Neural progenitor cell (in vitro differentiated cells): Measurements from ENCODE around the gene DNAJC8. TPM values are rescaled to one million over a fixed set of nuclear protein-coding genes. Genes with fewer than 3 reads are reported as not detected.
A peak's percentile ranks its signal among the peaks of the same experiment; 100 is the strongest.

ENCODE experiments used
- DNase-seq: peaks from one replicate; pipeline ENCODE4 v3.0.0-alpha.2; 2016; ENCODE audit warnings: low spot score
- H2AFZ ChIP-seq: fragments of 200-600 bp; sonication (generic); replicated peaks from 2 replicates; pipeline ENCODE4 v1.6.1; 2016; ENCODE audit warnings: antibody characterized with exemption
- H3F3A ChIP-seq: fragments of 200-600 bp; sonication (generic); 2 replicates; pipeline ENCODE4 v1.6.1; 2016; ENCODE audit warnings: antibody characterized with exemption, low read depth
- H3K27ac ChIP-seq: fragments of 200-600 bp; sonication (generic); 2 replicates; pipeline ENCODE4 v1.5.1; 2016; ENCODE audit warnings: mild to moderate bottlenecking
- H3K27me3 ChIP-seq: fragments of 200-600 bp; sonication (generic); 2 replicates; pipeline ENCODE4 v1.6.1; 2016; ENCODE audit warnings: mild to moderate bottlenecking, moderate library complexity
- H3K36me3 ChIP-seq: fragments of 200-600 bp; sonication (generic); 2 replicates; pipeline ENCODE4 v1.5.1; 2016
- H3K4me1 ChIP-seq: fragments of 200-600 bp; sonication (generic); 2 replicates; pipeline ENCODE4 v1.6.1; 2016; ENCODE audit warnings: mixed run types
- H3K4me2 ChIP-seq: fragments of 200-600 bp; sonication (generic); 2 replicates; pipeline ENCODE4 v1.6.1; 2016
- H3K4me3 ChIP-seq: fragments of 200-600 bp; sonication (generic); 2 replicates; pipeline ENCODE4 v1.5.1; 2016
- H3K79me2 ChIP-seq: fragments of 200-600 bp; sonication (generic); 2 replicates; pipeline ENCODE4 v1.6.1; 2016; ENCODE audit warnings: low read depth
- H3K9ac ChIP-seq: fragments of 200-600 bp; sonication (generic); 2 replicates; pipeline ENCODE4 v1.6.1; 2016
- H3K9me3 ChIP-seq: fragments of 200-600 bp; sonication (generic); 2 replicates; pipeline ENCODE4 v1.5.1; 2016; ENCODE audit warnings: low read depth
- H4K20me1 ChIP-seq: fragments of 200-600 bp; sonication (generic); 2 replicates; pipeline ENCODE4 v1.6.1; 2016; ENCODE audit warnings: low read depth
- H3K27ac Mint-ChIP-seq: 3 replicates; pipeline ENCODE4 v1.8.0; 2021; ENCODE audit warnings: mixed read lengths
- H3K27me3 Mint-ChIP-seq: 2 replicates; pipeline ENCODE4 v1.8.0; 2022; ENCODE audit warnings: low read depth, mild to moderate bottlenecking, inconsistent platforms, moderate library complexity, mixed read lengths; ENCODE audit not compliant: insufficient read depth
- H3K36me3 Mint-ChIP-seq: 3 replicates; pipeline ENCODE4 v1.8.0; 2021; ENCODE audit warnings: mixed read lengths
- H3K4me1 Mint-ChIP-seq: 3 replicates; pipeline ENCODE4 v1.8.0; 2021; ENCODE audit warnings: mixed read lengths
- H3K4me3 Mint-ChIP-seq: 3 replicates; pipeline ENCODE4 v1.8.0; 2021; ENCODE audit warnings: mild to moderate bottlenecking, moderate library complexity, mixed read lengths
- H3K9me3 Mint-ChIP-seq: 3 replicates; pipeline ENCODE4 v1.8.0; 2020; ENCODE audit warnings: mixed read lengths
- CTCF ChIP-seq: fragments of 200-600 bp; sonication (generic); IDR thresholded peaks from 2 replicates; pipeline ENCODE4 v1.5.1; 2017; ENCODE audit warnings: antibody characterized with exemption, mild to moderate bottlenecking
- EZH2 ChIP-seq: fragments of 200-600 bp; sonication (generic); IDR thresholded peaks from 2 replicates; pipeline ENCODE4 v1.6.1; 2017; ENCODE audit warnings: antibody characterized with exemption, mild to moderate bottlenecking, moderate library complexity
- EZH2phosphoT487 ChIP-seq: fragments of 200-600 bp; sonication (generic); IDR thresholded peaks from 2 replicates; pipeline ENCODE4 v1.6.1; 2017; ENCODE audit warnings: antibody characterized with exemption
- total RNA-seq: library from RNA; depleted of rRNA; stranded (reverse); fragments of >200 nt; gene quantifications from 2 replicates; pipeline ENCODE4 v1.2.3, GENCODE V29; 2015; ENCODE audit warnings: low replicate concordance

Gene DNAJC8
- total RNA-seq, 1 donor from 2014 or later: 117 TPM

GRCh38 chr1:28249866-28250295 lies 17.1 kb upstream of the DNAJC8 start:
- Mint-ChIP-seq H3K36me3 (no peaks in the 10 kb centered on the region), H3K4me3 (no peak overlapping the region), H3K9me3 (no peaks in the 10 kb centered on the region), H3K4me1 (peaks cover 27% of the 10 kb centered on the region), H3K27ac (no peak overlapping the region), H3K27me3 (peaks cover 8% of the 10 kb centered on the region)
- Histone ChIP-seq H3K4me3 (no peak overlapping the region), H3K36me3 (no peaks in the 10 kb centered on the region), H3K9me3 (no peaks in the 10 kb centered on the region), H3K4me2 (no peak overlapping the region), H3F3A (peaks cover 30% of the 10 kb centered on the region), H3K4me1 (peaks cover 20% of the 10 kb centered on the region), H3K79me2 (peaks cover 12% of the 10 kb centered on the region), H3K9ac (no peak overlapping the region), H2AFZ (no peak overlapping the region), H3K27me3 (no peaks in the 10 kb centered on the region), H3K27ac (no peak overlapping the region), H4K20me1 (no peaks in the 10 kb centered on the region)
- TF ChIP-seq CTCF: no peak
- TF ChIP-seq EZH2phosphoT487: no peak
- TF ChIP-seq EZH2: no peak
- no peak for DNase-seq

GRCh38 chr1:28249013-28249865 lies 16.4 kb upstream of the DNAJC8 start:
- H3K9ac ChIP-seq: no peak overlapping the region
- H3K9me3 ChIP-seq: no peaks in the 10 kb centered on the region
- H3K4me2 ChIP-seq: peak overlapping the region; percentile 57
- Mint-ChIP-seq H3K9me3 (no peaks in the 10 kb centered on the region), H3K27ac (peak overlapping the region; percentile 88), H3K4me1 (peaks cover 27% of the 10 kb centered on the region), H3K27me3 (peaks cover 8% of the 10 kb centered on the region), H3K36me3 (no peaks in the 10 kb centered on the region), H3K4me3 (peak overlapping the region; percentile 76)
- H2AFZ ChIP-seq: peak overlapping the region; percentile 94
- H3K79me2 ChIP-seq: peaks cover 12% of the 10 kb centered on the region
- H3K4me1 ChIP-seq: peaks cover 20% of the 10 kb centered on the region
- no peaks in the 10 kb centered on the region for H4K20me1 ChIP-seq
- H3K4me3 ChIP-seq: peak overlapping the region; percentile 19
- H3K27me3 ChIP-seq: no peaks in the 10 kb centered on the region
- no peak for TF ChIP-seq CTCF
- TF ChIP-seq EZH2: no peak
- no peak for TF ChIP-seq EZH2phosphoT487
- peaks cover 30% of the 10 kb centered on the region for H3F3A ChIP-seq
- H3K27ac ChIP-seq: no peak overlapping the region
- H3K36me3 ChIP-seq: no peaks in the 10 kb centered on the region
- peak; percentile 50 for DNase-seq

GRCh38 chr1:28248273-28249012 lies 15.6 kb upstream of the DNAJC8 start:
- Mint-ChIP-seq H3K36me3 (no peaks in the 10 kb centered on the region), H3K4me3 (peak overlapping the region; percentile 76), H3K27ac (peak overlapping the region; percentile 26), H3K9me3 (no peaks in the 10 kb centered on the region), H3K27me3 (peaks cover 13% of the 10 kb centered on the region), H3K4me1 (peaks cover 27% of the 10 kb centered on the region)
- no peak for TF ChIP-seq EZH2phosphoT487
- TF ChIP-seq CTCF: peak; percentile 98
- TF ChIP-seq EZH2: no peak
- Histone ChIP-seq H3K27me3 (no peaks in the 10 kb centered on the region), H3F3A (peaks cover 30% of the 10 kb centered on the region), H3K4me1 (peaks cover 20% of the 10 kb centered on the region), H3K4me3 (peak overlapping the region; percentile 19), H3K36me3 (no peaks in the 10 kb centered on the region), H3K79me2 (peaks cover 12% of the 10 kb centered on the region), H3K9ac (no peak overlapping the region), H3K4me2 (peak overlapping the region; percentile 57), H4K20me1 (no peaks in the 10 kb centered on the region), H2AFZ (peak overlapping the region; percentile 94), H3K9me3 (no peaks in the 10 kb centered on the region), H3K27ac (peak overlapping the region; percentile 13)
- DNase-seq: peak; percentile 81
